T-helper 9 cell (primary cell): Measurements from ENCODE around the gene SEH1L.
"Not testable (repeated sequence)": the region's sequence is repeated elsewhere in the genome, so short reads cannot be mapped to it uniquely, and the experiment has no call there.

Source experiments
- DNase-seq: peaks from one replicate; pipeline ENCODE4 v3.0.0-alpha.2; 2020

The SEH1L gene

DNA sequence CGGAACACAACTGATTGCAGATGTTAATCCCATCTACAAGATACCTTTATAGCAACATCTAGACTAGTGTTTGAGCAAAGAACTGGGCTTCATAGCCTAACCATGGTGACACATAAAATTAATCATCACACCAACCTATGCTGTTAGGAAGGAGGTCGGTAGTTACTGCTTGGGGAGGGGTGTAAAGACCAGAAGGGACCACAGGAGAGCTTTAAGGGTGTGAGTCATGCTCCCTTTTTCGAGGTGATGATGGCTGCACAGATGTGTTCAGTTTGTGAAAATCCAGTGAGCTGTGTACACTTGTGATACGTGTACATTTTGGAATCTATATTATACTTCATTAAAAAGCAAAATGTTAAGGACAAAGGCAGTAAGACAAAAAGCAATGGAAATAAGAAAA is 4.6 kb upstream of the SEH1L start:
- no peak for DNase-seq

GRCh38 chr18:12944709-12945108 is 3.1 kb upstream of the SEH1L start:
- no peak for DNase-seq

GRCh38 chr18:12946549-12947284 is 1.1 kb upstream of the SEH1L start:
- no peak for DNase-seq

DNA sequence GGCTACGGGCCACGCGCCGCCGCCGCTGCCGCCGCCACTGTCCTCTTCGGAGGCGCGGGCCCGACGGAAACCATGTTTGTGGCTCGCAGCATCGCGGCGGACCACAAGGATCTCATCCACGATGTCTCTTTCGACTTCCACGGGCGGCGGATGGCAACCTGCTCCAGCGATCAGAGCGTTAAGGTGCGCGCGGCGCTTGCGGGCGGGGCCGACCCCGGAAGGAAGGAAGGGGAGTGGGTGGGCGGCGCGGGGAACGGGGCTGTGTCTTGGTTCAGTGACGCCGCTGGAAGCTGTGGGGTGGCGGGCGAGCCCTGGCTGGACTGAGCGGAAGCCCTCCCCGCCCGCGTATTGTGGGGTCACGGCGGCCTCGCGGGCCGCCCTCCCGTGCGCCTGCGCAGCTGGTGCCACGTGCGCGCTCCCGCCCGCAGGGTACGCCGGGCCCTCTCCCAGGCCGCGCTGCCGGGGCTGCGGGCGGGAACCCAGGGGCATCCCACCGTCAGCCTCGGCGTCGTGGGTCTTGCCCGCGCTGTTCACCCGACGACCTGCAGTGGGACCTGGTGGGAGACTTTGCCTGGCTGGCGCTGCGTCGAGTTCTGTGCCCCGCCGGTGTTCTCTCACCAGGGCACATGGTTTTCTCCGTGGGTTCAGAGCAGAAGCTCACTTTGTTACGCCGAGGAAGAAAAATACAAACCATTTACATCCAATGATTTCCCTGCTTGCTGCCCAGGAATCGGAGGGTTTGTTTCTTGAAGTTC is 416 bp downstream of the SEH1L start:
- peak; percentile 97 for DNase-seq

DNA sequence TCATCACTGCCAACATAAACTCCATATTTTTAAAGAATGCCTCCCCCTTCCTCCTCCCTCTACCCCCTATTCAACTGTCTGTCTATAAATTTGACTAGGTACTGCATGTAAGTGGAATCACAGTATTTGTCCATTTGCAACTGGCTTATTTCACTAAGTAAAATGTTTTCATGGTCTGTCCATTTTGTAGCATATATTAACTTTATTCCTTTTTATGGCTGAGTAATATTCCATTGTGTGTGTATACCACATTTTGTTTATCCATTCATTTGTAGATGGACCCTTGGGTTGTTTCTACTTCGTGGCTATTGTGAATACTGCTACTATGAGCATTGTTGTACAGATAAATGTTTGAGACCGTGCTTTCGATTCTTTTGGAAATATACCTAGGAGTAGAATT is 10.7 kb downstream of the SEH1L start:
- DNase-seq = no peak

GRCh38 chr18:12960395-12960794 is 12.6 kb downstream of the SEH1L start:
- no peak for DNase-seq

- DNase-seq = no peak
These were observed 13.1 kb downstream of the SEH1L start for GRCh38 chr18:12960853-12961397.

DNA sequence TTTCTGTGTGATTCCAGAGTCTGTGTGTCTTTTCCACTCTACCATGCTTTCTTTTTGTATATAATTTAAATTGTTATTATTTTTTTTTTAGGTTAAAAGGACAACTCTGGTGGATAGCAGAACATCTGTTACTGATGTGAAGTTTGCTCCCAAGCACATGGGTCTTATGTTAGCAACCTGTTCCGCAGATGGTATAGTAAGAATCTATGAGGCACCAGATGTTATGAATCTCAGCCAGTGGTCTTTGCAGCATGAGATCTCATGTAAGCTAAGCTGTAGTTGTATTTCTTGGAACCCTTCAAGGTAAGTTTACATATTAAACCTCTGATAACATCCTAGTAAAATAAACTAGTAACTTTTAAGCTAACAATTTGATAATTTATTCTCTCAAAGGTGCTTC is 15.3 kb downstream of the SEH1L start:
- no peak for DNase-seq

DNA sequence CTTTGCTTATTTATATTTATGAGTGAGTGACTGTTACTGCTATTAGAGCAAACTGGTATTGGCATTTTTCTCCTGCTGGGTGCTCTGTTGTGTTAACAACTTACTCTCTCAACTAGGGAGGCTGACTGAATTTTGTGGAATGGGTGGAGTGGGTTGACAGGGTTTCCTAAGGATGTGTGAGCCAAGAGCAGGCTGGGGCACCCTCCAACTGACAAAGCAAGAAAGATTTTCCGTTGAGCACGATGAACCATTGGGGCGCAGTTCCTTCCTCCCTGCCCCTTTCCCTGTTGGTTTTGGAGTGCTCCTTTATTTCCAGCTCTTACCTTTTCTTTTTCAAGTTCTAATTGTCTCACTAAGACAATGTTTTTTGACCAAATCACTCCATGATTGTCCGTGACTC is 20.3 kb downstream of the SEH1L start:
- DNase-seq = no peak

DNA sequence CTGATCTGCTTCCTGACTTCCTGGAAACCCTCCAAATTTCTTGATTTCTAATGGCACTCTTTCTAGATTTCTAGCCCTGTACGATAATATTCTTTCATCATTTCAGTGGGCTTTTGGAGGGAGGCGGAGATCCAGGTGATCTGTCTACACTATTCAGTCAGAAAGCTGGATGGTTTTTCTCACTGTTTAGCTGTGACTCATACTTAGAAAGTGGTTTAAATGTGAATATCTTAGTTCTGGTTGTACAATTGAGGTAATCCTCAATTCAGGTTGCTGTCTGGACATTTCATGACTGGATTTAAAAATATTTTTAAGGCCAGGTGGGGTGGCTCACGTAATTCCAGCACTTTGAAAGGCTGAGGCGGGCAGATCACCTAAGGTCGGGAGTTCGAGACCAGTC is 20.8 kb downstream of the SEH1L start:
- DNase-seq = no peak

DNA sequence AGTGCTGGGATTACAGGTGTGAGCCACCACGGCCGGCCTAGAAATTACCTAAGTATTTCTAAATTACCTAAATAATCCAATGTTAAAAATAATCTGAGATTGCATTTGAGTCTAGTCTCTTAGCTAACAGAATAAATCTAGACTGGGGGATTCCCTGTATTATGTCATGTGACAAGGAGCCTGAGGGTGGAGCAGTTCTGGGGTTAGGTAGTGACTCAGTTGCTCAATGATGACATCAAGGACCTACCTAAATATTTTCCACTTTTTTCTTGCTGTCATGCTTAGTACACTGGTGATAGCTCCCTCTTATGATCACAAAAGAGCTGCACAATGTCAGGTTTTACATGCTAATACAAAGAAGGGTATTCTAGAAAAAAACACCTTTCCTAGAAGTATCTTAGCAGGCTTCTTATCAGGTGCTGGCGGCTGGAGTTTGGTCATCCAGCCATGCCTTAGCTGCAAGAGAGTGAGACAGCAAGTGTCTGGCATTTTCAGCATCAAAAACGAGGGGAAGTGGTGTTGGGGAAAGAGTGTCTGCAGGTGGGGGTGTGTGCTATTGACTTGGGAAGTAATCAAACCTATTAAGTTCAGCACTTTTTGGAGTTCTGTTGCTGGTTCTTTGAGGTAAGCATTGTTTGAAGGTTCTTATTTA is 25.9 kb downstream of the SEH1L start:
- DNase-seq = no peak

- DNase-seq = no peak
These were observed 27.7 kb downstream of the SEH1L start for GRCh38 chr18:12975488-12975887.

DNA sequence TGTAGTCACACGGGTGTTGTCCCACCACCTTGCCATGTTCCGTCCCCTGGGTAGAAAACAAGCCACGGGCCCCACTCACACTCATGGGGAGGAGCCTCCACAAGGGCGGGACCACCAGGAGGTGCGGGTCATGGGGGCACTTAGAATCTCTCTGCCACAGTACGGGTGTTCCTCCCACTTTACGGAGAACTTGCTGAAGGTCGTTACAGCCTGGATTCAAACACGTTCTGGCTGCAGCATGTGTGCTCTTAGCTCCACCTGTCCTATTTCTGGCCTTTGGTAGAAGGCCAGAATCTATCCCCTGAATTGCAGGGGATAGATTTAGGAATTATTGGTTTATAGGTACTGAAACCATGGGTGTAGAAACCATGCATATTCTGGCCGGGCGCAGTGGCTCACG is 28.5 kb downstream of the SEH1L start:
- no peak for DNase-seq

DNA sequence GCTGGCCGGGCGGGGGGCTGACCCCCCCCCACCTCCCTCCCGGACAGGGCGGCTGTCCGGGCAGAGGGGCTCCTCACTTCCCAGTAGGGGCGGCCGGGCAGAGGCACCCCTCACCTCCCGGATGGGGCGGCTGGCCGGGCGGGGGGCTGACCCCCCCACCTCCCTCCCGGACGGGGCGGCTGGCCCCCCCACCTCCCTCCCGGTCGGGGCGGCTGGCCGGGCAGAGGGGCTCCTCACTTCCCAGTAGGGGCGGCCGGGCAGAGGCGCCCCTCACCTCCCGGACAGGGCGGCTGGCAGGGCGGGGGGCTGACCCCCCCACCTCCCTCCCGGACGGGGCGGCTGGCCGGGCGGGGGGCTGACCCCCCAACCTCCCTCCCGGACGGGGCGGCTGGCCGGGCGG is 32.3 kb downstream of the SEH1L start:
- DNase-seq = not testable (repeated sequence)

- no peak for DNase-seq
These were observed 41.7 kb downstream of the SEH1L start for GRCh38 chr18:12989397-12990122.

GRCh38 chr18:12990123-12990475 is 42.3 kb downstream of the SEH1L start:
- no peak for DNase-seq

DNA sequence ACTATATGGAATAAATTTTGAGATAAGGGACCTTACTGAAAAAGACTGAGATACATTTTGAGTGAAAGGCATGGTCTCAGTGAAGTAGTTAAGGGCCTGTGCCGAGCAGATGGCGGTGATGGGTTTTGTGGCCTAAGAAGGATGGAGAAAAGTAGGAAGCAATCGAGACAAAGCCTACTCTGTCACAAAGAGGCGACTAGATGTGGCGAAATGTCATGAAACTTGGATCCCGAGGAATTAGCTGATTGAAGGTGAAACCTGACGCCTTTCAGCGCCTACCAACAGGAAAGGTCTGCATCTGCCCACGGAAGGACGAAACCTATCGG is 42.8 kb downstream of the SEH1L start:
- DNase-seq = no peak

DNA sequence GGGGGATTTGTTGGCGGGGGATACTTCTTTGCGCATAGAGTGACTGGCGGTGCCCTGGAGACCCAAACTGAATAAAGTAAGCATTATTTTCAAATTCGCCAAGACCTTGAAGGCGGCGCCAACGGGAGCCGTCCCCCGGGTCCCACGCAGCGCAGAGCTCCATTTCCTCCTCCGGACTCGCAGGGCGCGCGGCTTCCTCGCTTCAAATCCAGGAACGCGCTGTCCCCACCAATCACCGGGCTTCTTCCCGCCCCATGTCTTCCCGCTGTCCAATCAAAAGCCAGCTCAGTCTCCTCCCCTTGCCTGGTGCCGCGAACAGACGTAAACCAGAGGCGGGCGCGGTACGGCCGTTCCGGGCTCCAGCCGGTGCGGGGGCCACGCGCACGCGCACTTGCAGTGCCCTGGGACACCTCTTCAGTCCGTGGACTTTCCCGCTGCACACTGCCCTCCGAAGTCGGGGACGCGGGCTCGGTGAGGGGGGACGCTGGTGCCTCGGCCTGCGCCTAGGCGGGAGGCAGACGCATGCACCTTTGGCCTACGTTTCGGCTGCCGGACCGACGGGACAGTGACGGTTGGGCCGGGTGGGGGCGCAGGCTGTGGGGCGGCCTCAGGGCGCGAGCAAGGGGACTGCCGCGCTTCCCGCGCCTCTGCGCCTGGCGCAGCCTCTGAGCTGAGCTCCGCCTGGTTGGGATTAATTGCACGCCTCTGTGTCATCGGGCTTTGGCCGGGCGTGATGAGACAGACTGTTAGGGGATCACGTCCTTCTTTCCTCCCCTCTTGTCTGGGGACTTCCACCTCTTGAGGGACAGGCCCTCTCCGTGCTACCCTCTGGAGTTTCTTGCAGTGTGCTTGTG is 43.4 kb downstream of the SEH1L start, which contains the start of gene CEP192:
CEP192 (plus strand) TSS at position 396 of the 854 bp plus-strand sequence. CDS start 8,063 bp downstream, outside the sequence.
- DNase-seq = peak; percentile 92

DNA sequence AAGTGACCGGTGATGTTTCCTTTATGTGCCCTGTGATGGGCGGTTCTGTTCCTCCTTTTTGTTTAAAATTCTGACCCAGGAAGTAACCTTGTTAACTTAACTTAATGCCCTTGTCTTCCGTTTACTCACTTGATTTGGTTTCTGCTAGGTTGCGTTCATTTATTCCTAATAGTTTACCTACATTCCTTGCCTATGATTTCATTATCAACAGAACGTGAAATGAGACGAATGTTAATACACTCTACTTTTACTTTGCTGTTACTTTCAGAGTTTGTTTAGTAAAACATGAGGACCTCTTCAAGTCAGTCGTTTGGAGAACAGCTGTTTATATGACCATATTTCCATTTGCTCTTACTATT is 44.0 kb downstream of the SEH1L start:
- no peak for DNase-seq

DNA sequence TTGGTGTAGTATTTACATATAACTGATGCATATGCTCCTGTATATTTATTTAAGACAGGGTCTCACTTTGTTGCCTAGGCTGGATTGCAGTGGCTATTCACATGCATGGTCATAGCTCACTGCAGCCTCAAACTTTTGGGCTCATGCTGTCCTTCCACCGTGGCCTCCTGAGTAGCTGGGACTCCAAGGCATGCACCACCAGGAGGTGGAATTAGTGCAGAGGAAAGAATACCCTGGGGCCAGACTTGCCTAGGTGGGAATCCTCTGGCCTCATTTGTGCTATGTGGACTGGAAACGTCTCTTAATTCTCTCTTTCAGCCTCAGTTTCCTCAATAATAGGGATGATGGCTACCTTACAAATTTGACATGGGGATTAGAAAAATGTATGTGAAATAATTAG is 45.6 kb downstream of the SEH1L start:
- no peak for DNase-seq

- no peak for DNase-seq
These were observed 47.6 kb downstream of the SEH1L start for GRCh38 chr18:12995424-12995823.

DNA sequence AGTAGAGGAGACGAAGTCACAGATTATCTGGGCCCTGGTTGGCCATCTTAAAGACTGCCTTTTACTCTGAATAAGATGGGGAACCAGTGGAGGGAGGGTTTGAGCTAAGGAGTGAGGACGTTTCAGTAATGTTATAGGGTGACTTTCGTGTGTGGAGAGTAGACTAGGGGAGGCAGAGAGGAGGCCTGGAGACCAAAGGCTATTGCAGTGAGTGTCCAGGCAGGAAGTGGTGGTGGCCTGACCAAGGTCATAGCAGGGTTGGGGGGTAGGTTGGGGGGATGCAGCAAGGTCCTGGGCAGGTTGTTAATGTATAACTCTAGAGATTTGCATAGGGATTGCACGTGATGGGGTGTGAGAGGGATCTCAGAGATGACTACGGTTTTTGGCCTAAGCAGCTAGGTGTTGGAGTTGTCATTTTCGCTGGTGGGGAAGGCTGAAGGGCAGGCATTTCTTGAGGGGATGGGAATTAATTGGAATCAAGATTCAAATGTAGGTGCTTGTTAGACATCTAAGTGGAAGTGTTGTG is 48.2 kb downstream of the SEH1L start:
- DNase-seq = no peak
